Loucy (cell line): Measurements from ENCODE around the gene NCOA7.

Experiments used
- H2AFZ ChIP-seq: fragments of 200-600 bp; sonication (generic); 2 replicates; pipeline ENCODE4 v1.6.0; 2016; ENCODE audit warnings: antibody characterized with exemption, mild to moderate bottlenecking, low read length, moderate library complexity
- H3F3A ChIP-seq: fragments of 200-600 bp; 2 replicates; pipeline ENCODE4 v1.6.0; 2016; ENCODE audit warnings: antibody characterized with exemption, low read depth, mild to moderate bottlenecking
- H3K27me3 ChIP-seq: fragments of 200-600 bp; sonication (generic); 2 replicates; pipeline ENCODE4 v1.6.1; 2014; ENCODE audit warnings: low read length, mild to moderate bottlenecking; ENCODE audit not compliant: insufficient read depth, poor library complexity, severe bottlenecking
- H3K36me3 ChIP-seq: fragments of 200-600 bp; sonication (generic); 2 replicates; pipeline ENCODE4 v1.6.1; 2016; ENCODE audit warnings: low read length; ENCODE audit not compliant: insufficient read depth
- H3K4me1 ChIP-seq: fragments of 200-600 bp; sonication (generic); 2 replicates; pipeline ENCODE4 v1.5.1; 2014; ENCODE audit warnings: low read length, mild to moderate bottlenecking; ENCODE audit not compliant: insufficient read depth, poor library complexity, severe bottlenecking
- H3K4me2 ChIP-seq: fragments of 200-600 bp; sonication (generic); 2 replicates; pipeline ENCODE4 v1.6.0; 2014; ENCODE audit warnings: antibody characterized with exemption, low read length, low read depth, mild to moderate bottlenecking; ENCODE audit not compliant: poor library complexity, severe bottlenecking
- H3K4me3 ChIP-seq: fragments of 200-600 bp; sonication (generic); 2 replicates; pipeline ENCODE4 v1.5.1; 2014; ENCODE audit warnings: low read length, mild to moderate bottlenecking, mixed read lengths; ENCODE audit not compliant: poor library complexity, severe bottlenecking
- H3K79me2 ChIP-seq: fragments of 200-600 bp; sonication (generic); 2 replicates; pipeline ENCODE4 v1.6.1; 2014; ENCODE audit warnings: low read length; ENCODE audit not compliant: insufficient read depth
- H3K9ac ChIP-seq: fragments of 200-600 bp; sonication (generic); 2 replicates; pipeline ENCODE4 v1.6.0; 2014; ENCODE audit warnings: mild to moderate bottlenecking, low read depth, low read length, moderate library complexity; ENCODE audit not compliant: poor library complexity, severe bottlenecking
- H3K9me2 ChIP-seq: fragments of 200-600 bp; sonication (generic); replicated peaks from 2 replicates; pipeline ENCODE4 v1.6.1; 2016; ENCODE audit warnings: low read depth, low read length, mixed read lengths
- H3K9me3 ChIP-seq: fragments of 200-600 bp; sonication (generic); 2 replicates; pipeline ENCODE4 v1.6.1; 2014; ENCODE audit warnings: mild to moderate bottlenecking, antibody characterized with exemption, low read length, low read depth; ENCODE audit not compliant: insufficient read depth
- H4K20me1 ChIP-seq: fragments of 200-600 bp; sonication (generic); 2 replicates; pipeline ENCODE4 v1.6.0; 2014; ENCODE audit warnings: antibody characterized with exemption, low read length, mild to moderate bottlenecking; ENCODE audit not compliant: insufficient read depth, poor library complexity, severe bottlenecking
- EZH2phosphoT487 ChIP-seq: fragments of 200-600 bp; IDR thresholded peaks from 2 replicates; pipeline ENCODE4 v1.6.1; 2018; ENCODE audit warnings: antibody characterized with exemption, mild to moderate bottlenecking, moderate library complexity, borderline replicate concordance
- TF ChIP-seq, protein P1 (sequence below): fragments of 200-600 bp; sonication (generic); conservative IDR thresholded peaks from 2 replicates; pipeline ENCODE4 v1.5.1; 2014; ENCODE audit warnings: mild to moderate bottlenecking, antibody characterized with exemption, low read length

Gene NCOA7

DNA sequence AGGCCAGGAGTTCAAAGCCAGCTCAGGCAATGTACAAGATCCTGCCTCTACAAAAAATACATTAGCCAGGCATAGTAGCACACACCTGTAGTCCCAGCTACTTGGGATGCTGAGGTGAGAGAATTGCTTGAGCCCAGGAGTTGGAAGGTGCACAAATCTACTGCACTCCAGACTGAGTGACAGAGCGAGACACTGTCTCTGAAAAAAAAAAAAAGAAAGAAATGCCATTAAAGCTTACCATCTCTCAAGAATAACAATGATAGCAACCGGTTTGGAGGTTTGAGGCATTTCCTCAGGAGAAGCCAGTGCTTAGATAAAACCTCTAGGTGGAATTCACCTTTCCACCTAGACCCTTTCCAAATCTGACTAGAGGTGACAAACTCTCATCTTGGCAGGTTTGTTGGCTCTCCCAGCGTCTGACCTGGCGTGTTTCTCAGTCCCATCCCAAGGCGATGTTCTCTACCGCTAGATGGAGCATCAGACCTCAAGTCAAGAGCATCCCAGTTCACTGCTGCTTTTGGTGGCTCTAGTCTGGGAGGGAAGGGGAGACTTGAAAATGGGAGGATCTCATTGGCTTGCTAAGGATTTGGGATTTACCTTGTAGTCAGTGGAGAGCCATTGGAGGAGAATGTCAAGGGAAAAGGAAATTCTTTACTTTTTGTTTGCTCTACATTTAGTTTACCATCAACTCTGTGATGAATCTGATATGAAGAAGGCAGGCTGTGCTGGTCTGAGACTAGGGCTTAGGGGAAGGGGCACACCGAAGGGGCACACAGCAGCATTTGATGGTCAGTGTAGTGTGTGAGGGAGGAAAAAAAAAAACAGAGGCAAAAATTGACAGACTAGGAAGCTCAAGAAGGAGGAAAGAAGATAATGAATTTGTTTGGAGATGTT is 67.9 kb downstream of the NCOA7 start:
- Histone ChIP-seq H3F3A (no peaks in the 10 kb centered on the region), H3K9ac (no peak overlapping the region), H3K27me3 (no peaks in the 10 kb centered on the region), H4K20me1 (no peaks in the 10 kb centered on the region), H2AFZ (no peak overlapping the region), H3K4me1 (no peaks in the 10 kb centered on the region), H3K79me2 (peaks cover 1% of the 10 kb centered on the region; the same call in 1 of the 2 replicates), H3K9me2 (no peaks in the 10 kb centered on the region), H3K4me3 (no peak overlapping the region), H3K9me3 (no peaks in the 10 kb centered on the region), H3K4me2 (no peak overlapping the region), H3K36me3 (peaks cover 17% of the 10 kb centered on the region; the same call in 1 of the 2 replicates)
- TF ChIP-seq, protein P1, sequence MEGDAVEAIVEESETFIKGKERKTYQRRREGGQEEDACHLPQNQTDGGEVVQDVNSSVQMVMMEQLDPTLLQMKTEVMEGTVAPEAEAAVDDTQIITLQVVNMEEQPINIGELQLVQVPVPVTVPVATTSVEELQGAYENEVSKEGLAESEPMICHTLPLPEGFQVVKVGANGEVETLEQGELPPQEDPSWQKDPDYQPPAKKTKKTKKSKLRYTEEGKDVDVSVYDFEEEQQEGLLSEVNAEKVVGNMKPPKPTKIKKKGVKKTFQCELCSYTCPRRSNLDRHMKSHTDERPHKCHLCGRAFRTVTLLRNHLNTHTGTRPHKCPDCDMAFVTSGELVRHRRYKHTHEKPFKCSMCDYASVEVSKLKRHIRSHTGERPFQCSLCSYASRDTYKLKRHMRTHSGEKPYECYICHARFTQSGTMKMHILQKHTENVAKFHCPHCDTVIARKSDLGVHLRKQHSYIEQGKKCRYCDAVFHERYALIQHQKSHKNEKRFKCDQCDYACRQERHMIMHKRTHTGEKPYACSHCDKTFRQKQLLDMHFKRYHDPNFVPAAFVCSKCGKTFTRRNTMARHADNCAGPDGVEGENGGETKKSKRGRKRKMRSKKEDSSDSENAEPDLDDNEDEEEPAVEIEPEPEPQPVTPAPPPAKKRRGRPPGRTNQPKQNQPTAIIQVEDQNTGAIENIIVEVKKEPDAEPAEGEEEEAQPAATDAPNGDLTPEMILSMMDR, result peak; percentile 47
- no peak for TF ChIP-seq EZH2phosphoT487

- Histone ChIP-seq H2AFZ (no peak overlapping the region), H3K79me2 (no peaks in the 10 kb centered on the region), H4K20me1 (no peaks in the 10 kb centered on the region), H3K36me3 (peaks cover 17% of the 10 kb centered on the region; the same call in 1 of the 2 replicates), H3K4me1 (no peaks in the 10 kb centered on the region), H3K4me2 (no peak overlapping the region), H3K9me3 (no peaks in the 10 kb centered on the region), H3F3A (no peaks in the 10 kb centered on the region), H3K9me2 (no peaks in the 10 kb centered on the region), H3K9ac (no peak overlapping the region), H3K4me3 (no peak overlapping the region), H3K27me3 (no peaks in the 10 kb centered on the region)
- TF ChIP-seq EZH2phosphoT487, result no peak
- TF ChIP-seq, protein P1, result no peak
Measured at GRCh38 chr6:125859727-125860126, 69.0 kb downstream of the NCOA7 start.

DNA sequence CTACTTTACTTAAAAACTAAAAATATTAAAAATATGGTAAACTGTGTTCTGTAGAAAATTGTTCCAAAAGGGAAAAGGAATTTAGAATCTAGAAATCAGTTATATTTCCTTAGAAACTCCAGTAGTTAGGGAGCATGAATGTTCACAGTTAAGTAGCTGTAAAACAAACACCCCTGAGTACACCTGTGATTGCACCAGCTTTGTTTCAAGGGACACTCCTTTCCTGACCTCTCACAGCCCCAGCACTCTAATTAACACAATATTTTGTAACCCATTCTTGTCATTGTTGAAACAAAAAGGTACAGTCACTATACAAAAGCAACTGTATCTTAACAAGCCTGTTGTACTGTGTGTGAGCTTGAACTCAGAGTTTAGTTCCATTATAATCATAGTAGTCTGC is 72.3 kb downstream of the NCOA7 start:
- Histone ChIP-seq H2AFZ (no peak overlapping the region), H3K9ac (no peak overlapping the region), H3K27me3 (no peaks in the 10 kb centered on the region), H3K4me3 (no peak overlapping the region), H3K9me2 (no peaks in the 10 kb centered on the region), H3K79me2 (no peaks in the 10 kb centered on the region), H3K9me3 (no peaks in the 10 kb centered on the region), H3K36me3 (peaks cover 3% of the 10 kb centered on the region; the same call in 1 of the 2 replicates), H3F3A (no peaks in the 10 kb centered on the region), H3K4me2 (no peak overlapping the region), H3K4me1 (peaks cover 8% of the 10 kb centered on the region), H4K20me1 (no peaks in the 10 kb centered on the region)
- TF ChIP-seq, protein P1, result no peak
- TF ChIP-seq EZH2phosphoT487, result no peak
